HEK293T (cell line): Measurements from ENCODE around the gene EGFL8.
A peak's percentile ranks its signal among the peaks of the same experiment; 100 is the strongest.

Source experiments
- CTCF ChIA-PET: fragments of 350-600 bp; formaldehyde crosslinking; extraction: SDS; loops from one replicate; lab custom pipeline; 2021; ENCODE audit warnings: antibody characterized with exemption, inconsistent platforms; lab: Yijun Ruan, JAX
- POLR2A ChIA-PET: fragments of 350-600 bp; formaldehyde crosslinking; extraction: SDS; loops from one replicate; lab custom pipeline; 2020; ENCODE audit warnings: antibody characterized with exemption, inconsistent platforms; lab: Yijun Ruan, JAX
- DNase-seq: peaks from one replicate; pipeline ENCODE4 v3.0.0; 2012; ENCODE audit warnings: mixed read lengths; ENCODE audit errors: extremely low spot score
- ARNT ChIP-seq: fragments of 450-650 bp; IDR thresholded peaks from 2 replicates; pipeline ENCODE4 v1.6.1; 2017; ENCODE audit warnings: mild to moderate bottlenecking
- BHLHE40 ChIP-seq: fragments of 450-650 bp; IDR thresholded peaks from 2 replicates; pipeline ENCODE4 v1.6.1; 2016; ENCODE audit warnings: mild to moderate bottlenecking, moderate library complexity, borderline replicate concordance
- CTBP1 ChIP-seq: fragments of 450-650 bp; IDR thresholded peaks from 2 replicates; pipeline ENCODE4 v1.6.1; 2016; ENCODE audit warnings: borderline replicate concordance
- ELF4 ChIP-seq: fragments of 450-650 bp; IDR thresholded peaks from 2 replicates; pipeline ENCODE4 v1.6.1; 2017; ENCODE audit warnings: antibody characterized with exemption
- FOXA1 ChIP-seq: fragments of 450-650 bp; IDR thresholded peaks from 2 replicates; pipeline ENCODE4 v1.6.1; 2016; ENCODE audit warnings: mild to moderate bottlenecking
- FOXK2 ChIP-seq: fragments of 450-650 bp; IDR thresholded peaks from 2 replicates; pipeline ENCODE4 v1.6.1; 2016; ENCODE audit warnings: mild to moderate bottlenecking
- FOXM1 ChIP-seq: fragments of 450-650 bp; IDR thresholded peaks from 2 replicates; pipeline ENCODE4 v1.6.1; 2017; ENCODE audit warnings: mild to moderate bottlenecking, borderline replicate concordance
- HDGF ChIP-seq: fragments of 450-650 bp; IDR thresholded peaks from 2 replicates; pipeline ENCODE4 v1.6.1; 2017; ENCODE audit warnings: antibody characterized with exemption, borderline replicate concordance
- L3MBTL2 ChIP-seq: fragments of 450-650 bp; conservative IDR thresholded peaks from 2 replicates; pipeline ENCODE4 v1.6.1; 2016; ENCODE audit warnings: mild to moderate bottlenecking
- LEF1 ChIP-seq: fragments of 450-650 bp; IDR thresholded peaks from 2 replicates; pipeline ENCODE4 v1.6.1; 2017; ENCODE audit warnings: mild to moderate bottlenecking, borderline replicate concordance
- NFRKB ChIP-seq: fragments of 450-650 bp; IDR thresholded peaks from 2 replicates; pipeline ENCODE4 v1.6.1; 2016; ENCODE audit warnings: mild to moderate bottlenecking, moderate library complexity
- PKNOX1 ChIP-seq: fragments of 450-650 bp; IDR thresholded peaks from 2 replicates; pipeline ENCODE4 v1.6.1; 2016
- SP1 ChIP-seq: fragments of 450-650 bp; IDR thresholded peaks from 2 replicates; pipeline ENCODE4 v1.6.1; 2017
- SUZ12 ChIP-seq: fragments of 450-650 bp; IDR thresholded peaks from 2 replicates; pipeline ENCODE4 v1.6.1; 2016; ENCODE audit warnings: mild to moderate bottlenecking
- TARDBP ChIP-seq: fragments of 450-650 bp; IDR thresholded peaks from 2 replicates; pipeline ENCODE4 v1.6.1; 2016
- ZNF384 ChIP-seq: fragments of 450-650 bp; IDR thresholded peaks from 2 replicates; pipeline ENCODE4 v1.6.1; 2016

Gene EGFL8

GRCh38 chr6:32175322-32175710 lies 10.9 kb downstream of the EGFL8 start:
- TF ChIP-seq NFRKB, result no peak
- no peak for TF ChIP-seq LEF1
- TF ChIP-seq FOXA1, result no peak
- TF ChIP-seq PKNOX1, result no peak
- TF ChIP-seq TARDBP, result no peak
- no peak for TF ChIP-seq L3MBTL2
- no peak for TF ChIP-seq HDGF
- TF ChIP-seq ARNT, result no peak
- TF ChIP-seq FOXM1, result no peak
- no peak for TF ChIP-seq CTBP1
- TF ChIP-seq SUZ12, result no peak
- no peak for TF ChIP-seq BHLHE40
- no peak for TF ChIP-seq SP1
- no peak for TF ChIP-seq ZNF384
- TF ChIP-seq ELF4, result no peak

GRCh38 chr6:32175711-32176475 lies 11.5 kb downstream of the EGFL8 start, which contains the start of gene AGPAT1:
TSS of gene AGPAT1 (minus strand) at chr6:32176084. CDS start at chr6:32171496, 4,588 bp downstream.
- CTCF ChIA-PET, result no interaction called here
- POLR2A ChIA-PET, result interaction anchor here (0.6 to 4.9 kb wide), 11 partner anchors 8 to 204 kb away, joined by 3 to 153 read pairs (median 3); partner anchors contain the start of genes ATF6B, DXO, EGFL8 and FKBPL
- no peak for TF ChIP-seq SP1
- TF ChIP-seq PKNOX1, result peak; percentile 99

More at GRCh38 chr6:32175322-32175710, 10.9 kb downstream of the EGFL8 start:
- POLR2A ChIA-PET, result no interaction called here
- CTCF ChIA-PET, result no interaction called here
- DNase-seq, result no peak

GRCh38 chr6:32176476-32177182 lies 12.2 kb downstream of the EGFL8 start:
- ChIA-PET POLR2A (interaction anchor here (0.5 to 4.9 kb wide), 23 partner anchors 9 to 796 kb away, joined by 3 to 153 read pairs (median 4); partner anchors contain the start of genes ATF6B, DDX39B, DXO and EGFL8), CTCF (interaction anchor here (0.9 to 1.2 kb wide), 2 partner anchors 20 to 60 kb away, joined by 4 read pairs; no protein-coding TSS in a partner anchor)
- TF ChIP-seq FOXA1 (no peak), TARDBP (no peak), PKNOX1 (no peak), CTBP1 (no peak), FOXK2 (no peak), FOXM1 (no peak), LEF1 (no peak), SP1 (no peak), SUZ12 (no peak), L3MBTL2 (no peak; the same call in 1 of the 2 replicates), ARNT (no peak), ELF4 (no peak)
- no peak for DNase-seq

More at GRCh38 chr6:32175711-32176475, 11.5 kb downstream of the EGFL8 start, which contains the start of gene AGPAT1:
- DNase-seq, result peak; percentile 95

GRCh38 chr6:32177183-32177787 lies 12.9 kb downstream of the EGFL8 start:
- CTCF ChIA-PET, result interaction anchor here (0.9 to 1.2 kb wide), 2 partner anchors 20 to 60 kb away, joined by 4 read pairs; no protein-coding TSS in a partner anchor
- DNase-seq, result no peak
- POLR2A ChIA-PET, result interaction anchor here (0.5 to 4.9 kb wide), 20 partner anchors 9 to 795 kb away, joined by 3 to 153 read pairs (median 4); partner anchors contain the start of genes ATF6B, DDX39B, DXO and EGFL8
- no peak for TF ChIP-seq CTBP1
- TF ChIP-seq FOXK2, result no peak
- TF ChIP-seq HDGF, result no peak
- TF ChIP-seq FOXA1, result no peak
- TF ChIP-seq ELF4, result no peak
- no peak for TF ChIP-seq L3MBTL2
- TF ChIP-seq BHLHE40, result no peak
- TF ChIP-seq TARDBP, result no peak
- TF ChIP-seq FOXM1, result no peak
- TF ChIP-seq LEF1, result no peak

GRCh38 chr6:32177788-32178546 lies 13.6 kb downstream of the EGFL8 start, which contains the start of gene RNF5:
TSS of gene RNF5 (plus strand) at chr6:32178405. CDS start at chr6:32178512, 107 bp downstream.
- ChIA-PET CTCF (interaction anchor here (0.9 to 1.2 kb wide), 2 partner anchors 19 to 61 kb away, joined by 4 read pairs; no protein-coding TSS in a partner anchor), POLR2A (interaction anchor here (0.9 to 4.9 kb wide), 19 partner anchors 10 to 794 kb away, joined by 3 to 153 read pairs (median 4); partner anchors contain the start of genes ATF6B, DDX39B, DXO and EGFL8)
- DNase-seq, result peak; percentile 89
- TF ChIP-seq HDGF (no peak), ELF4 (no peak), SUZ12 (no peak), FOXK2 (no peak), SP1 (no peak), LEF1 (no peak), PKNOX1 (peak; percentile 100), BHLHE40 (no peak), L3MBTL2 (peak; percentile 78), NFRKB (no peak), TARDBP (no peak), FOXM1 (no peak), ARNT (no peak)
